HepG2 (cell line): ENCODE results near the gene BCAS3. TPM values are rescaled to one million over a fixed set of nuclear protein-coding genes. Genes with fewer than 3 reads are reported as not detected.

Source experiments
- ASH2L ChIP-seq: fragments of 300-600, 200-600 bp; sonication (generic); IDR thresholded peaks from 2 replicates; pipeline ENCODE4 v1.7.0; 2017; ENCODE audit warnings: low read depth, mild to moderate bottlenecking, moderate library complexity, mixed read lengths, low read length; ENCODE audit not compliant: insufficient read length
- HDAC1 ChIP-seq: sonication (generic); formaldehyde crosslinking; IDR thresholded peaks from 2 replicates; pipeline ENCODE4 v1.5.1; 2020; ENCODE audit warnings: mild to moderate bottlenecking, missing genetic modification reagents
- HIVEP1 ChIP-seq: sonication (generic); formaldehyde crosslinking; IDR thresholded peaks from 2 replicates; pipeline ENCODE4 v1.4.0; 2020; ENCODE audit warnings: mild to moderate bottlenecking, missing genetic modification reagents
- MEF2D ChIP-seq: sonication (generic); formaldehyde crosslinking; IDR thresholded peaks from 2 replicates; pipeline ENCODE4 v1.5.1; 2020; ENCODE audit warnings: mild to moderate bottlenecking, missing genetic modification reagents
- NCOA5 ChIP-seq: sonication (generic); formaldehyde crosslinking; IDR thresholded peaks from 2 replicates; pipeline ENCODE4 v1.4.0; 2020; ENCODE audit warnings: missing genetic modification reagents
- NR2C2 ChIP-seq: sonication (generic); formaldehyde crosslinking; IDR thresholded peaks from 2 replicates; pipeline ENCODE4 v1.4.0; 2020; ENCODE audit warnings: missing genetic modification reagents, mild to moderate bottlenecking, moderate library complexity, borderline replicate concordance
- TEAD2 ChIP-seq: sonication (generic); formaldehyde crosslinking; IDR thresholded peaks from 2 replicates; pipeline ENCODE4 v1.9.0; 2021; ENCODE audit warnings: missing genetic modification reagents
- ZC3H4 ChIP-seq: sonication (generic); formaldehyde crosslinking; IDR thresholded peaks from 2 replicates; pipeline ENCODE4 v1.4.0; 2020; ENCODE audit warnings: missing genetic modification reagents, borderline replicate concordance
- ZKSCAN8 ChIP-seq: IDR thresholded peaks from 2 replicates; pipeline ENCODE4 v1.6.1; 2016; ENCODE audit warnings: borderline replicate concordance, missing genetic modification reagents, missing compliant biosample characterization
- ZNF232 ChIP-seq: sonication (generic); formaldehyde crosslinking; IDR thresholded peaks from 2 replicates; pipeline ENCODE4 v1.4.0; 2020; ENCODE audit warnings: missing genetic modification reagents, borderline replicate concordance
- ZNF3 ChIP-seq: IDR thresholded peaks from 2 replicates; pipeline ENCODE4 v1.7.0; 2017; ENCODE audit warnings: inconsistent platforms
- ZNF749 ChIP-seq: sonication (generic); formaldehyde crosslinking; IDR thresholded peaks from 2 replicates; pipeline ENCODE4 v1.8.0; 2022; ENCODE audit warnings: mild to moderate bottlenecking, missing genetic modification reagents, moderate library complexity, borderline replicate concordance
- ZSCAN12 ChIP-seq: sonication (generic); formaldehyde crosslinking; IDR thresholded peaks from 2 replicates; pipeline ENCODE4 v1.9.0; 2021; ENCODE audit warnings: mild to moderate bottlenecking, missing genetic modification reagents
- polyA plus RNA-seq, 8 experiments: library from polyadenylated mRNA; depleted of rRNA in 3 of 8; stranded (reverse) in 7 of 8; unstranded in 1 of 8; fragments of >200 nt; fragmentation: Illumina TruSeq in 4 of 8; extraction: Trizol in 4 of 8; gene quantifications; 2 replicates each; pipeline versions ENCODE4 v1.2.1 to v1.2.3, GENCODE V29; 2011 to 2016; ENCODE audit warnings: low read depth in 4 of 8, missing spikeins in 1 of 8, mixed read lengths in 1 of 8; ENCODE audit not compliant: insufficient read depth in 1 of 8
- total RNA-seq, 5 experiments: library from RNA; depleted of rRNA; stranded (reverse); fragments of >200 nt; fragmentation: Illumina TruSeq; extraction: Trizol; gene quantifications; 2 replicates each; pipeline ENCODE4 v1.2.3, GENCODE V29; 2016; ENCODE audit warnings: low read depth in 1 of 5
- TF ChIP-seq, protein P1 (sequence below), 2 experiments: sonication (generic) in 1 of 2; formaldehyde crosslinking in 1 of 2; IDR thresholded peaks; 2 replicates each; pipeline versions ENCODE4 v1.6.1 to v1.9.0; 2014 to 2022; ENCODE audit warnings: antibody characterized with exemption in 1 of 2, borderline replicate concordance in 1 of 2, inconsistent platforms in 1 of 2, low read depth in 1 of 2, missing genetic modification reagents in 1 of 2
- TF ChIP-seq, protein P2 (sequence below): sonication (generic); formaldehyde crosslinking; IDR thresholded peaks from 2 replicates; pipeline ENCODE4 v1.4.0; 2020; ENCODE audit warnings: missing genetic modification reagents
- TF ChIP-seq, protein P3 (sequence below): sonication (generic); formaldehyde crosslinking; IDR thresholded peaks from 2 replicates; pipeline ENCODE4 v1.4.0; 2020; ENCODE audit warnings: missing genetic modification reagents, mild to moderate bottlenecking, borderline replicate concordance
- TF ChIP-seq, protein P4 (sequence below): sonication (generic); formaldehyde crosslinking; IDR thresholded peaks from 2 replicates; pipeline ENCODE4 v1.5.0; 2020; ENCODE audit warnings: missing genetic modification reagents

The BCAS3 gene
- total and polyA plus RNA-seq, 2 of the 13 experiments (the other 11 are each of a cell fraction or from before 2014, with no cell fraction given): 10.7 to 11.2 TPM

DNA sequence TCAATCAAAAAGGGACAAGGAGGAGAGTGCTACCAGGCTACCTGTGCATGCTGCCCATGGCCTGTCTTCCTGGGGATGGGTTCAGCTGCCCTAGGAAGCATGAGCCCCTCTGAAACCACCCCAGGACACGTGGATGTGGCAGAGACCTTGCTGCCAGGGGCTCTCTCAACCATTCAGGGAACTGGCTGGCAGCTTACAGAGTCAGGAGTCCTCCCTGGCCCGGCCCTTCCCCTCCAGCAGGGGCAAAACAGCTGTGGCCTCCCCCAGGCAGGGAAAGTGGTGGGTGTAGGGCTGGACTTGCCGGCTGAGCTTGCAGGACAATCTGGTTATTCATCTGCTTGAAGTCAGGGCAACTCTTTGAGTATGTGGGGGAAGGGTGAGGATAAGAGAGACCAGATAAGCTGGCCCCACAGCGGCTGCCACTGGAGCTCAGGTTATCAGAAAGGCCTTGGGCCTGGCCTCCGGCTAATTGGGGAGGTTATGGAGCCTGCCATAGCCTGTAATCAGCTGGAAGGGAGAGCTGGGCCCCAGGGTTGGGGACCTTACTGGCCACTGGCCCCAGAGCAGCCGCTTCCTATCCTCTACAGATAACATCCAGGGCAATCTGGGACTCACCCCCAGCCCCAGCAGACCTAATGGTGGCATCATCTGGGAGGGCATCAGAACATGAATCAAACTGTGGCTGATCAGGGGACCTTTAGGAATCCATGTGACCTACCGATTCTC is 716.4 kb downstream of the BCAS3 start (continued):
- TF ChIP-seq, protein P1, sequence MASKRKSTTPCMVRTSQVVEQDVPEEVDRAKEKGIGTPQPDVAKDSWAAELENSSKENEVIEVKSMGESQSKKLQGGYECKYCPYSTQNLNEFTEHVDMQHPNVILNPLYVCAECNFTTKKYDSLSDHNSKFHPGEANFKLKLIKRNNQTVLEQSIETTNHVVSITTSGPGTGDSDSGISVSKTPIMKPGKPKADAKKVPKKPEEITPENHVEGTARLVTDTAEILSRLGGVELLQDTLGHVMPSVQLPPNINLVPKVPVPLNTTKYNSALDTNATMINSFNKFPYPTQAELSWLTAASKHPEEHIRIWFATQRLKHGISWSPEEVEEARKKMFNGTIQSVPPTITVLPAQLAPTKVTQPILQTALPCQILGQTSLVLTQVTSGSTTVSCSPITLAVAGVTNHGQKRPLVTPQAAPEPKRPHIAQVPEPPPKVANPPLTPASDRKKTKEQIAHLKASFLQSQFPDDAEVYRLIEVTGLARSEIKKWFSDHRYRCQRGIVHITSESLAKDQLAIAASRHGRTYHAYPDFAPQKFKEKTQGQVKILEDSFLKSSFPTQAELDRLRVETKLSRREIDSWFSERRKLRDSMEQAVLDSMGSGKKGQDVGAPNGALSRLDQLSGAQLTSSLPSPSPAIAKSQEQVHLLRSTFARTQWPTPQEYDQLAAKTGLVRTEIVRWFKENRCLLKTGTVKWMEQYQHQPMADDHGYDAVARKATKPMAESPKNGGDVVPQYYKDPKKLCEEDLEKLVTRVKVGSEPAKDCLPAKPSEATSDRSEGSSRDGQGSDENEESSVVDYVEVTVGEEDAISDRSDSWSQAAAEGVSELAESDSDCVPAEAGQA (IDR thresholded peaks at IDR 0.05; ENCODE audit: low read depth): no peak
- TF ChIP-seq, protein P1 (CRISPR knock-in tag; IDR thresholded peaks at IDR 0.05; ENCODE audit: borderline replicate concordance): no peak
- TF ChIP-seq ZC3H4: no peak
- TF ChIP-seq ZNF749 (CRISPR knock-in tag): no peak
- no peak for TF ChIP-seq NR2C2 (CRISPR knock-in tag)
- TF ChIP-seq ZNF3 (CRISPR knock-in tag): no peak
- peak; percentile 47; the same call in 1 of the 2 replicates for TF ChIP-seq ZNF232 (CRISPR knock-in tag)
- no peak for TF ChIP-seq TEAD2 (CRISPR knock-in tag)
- TF ChIP-seq HDAC1 (CRISPR knock-in tag): peak; percentile 61; the same call in 1 of the 2 replicates
- peak; percentile 67; the same call in 1 of the 2 replicates for TF ChIP-seq HIVEP1
- TF ChIP-seq ASH2L: peak; percentile 48
- TF ChIP-seq MEF2D (CRISPR knock-in tag): no peak
- TF ChIP-seq, protein P2, sequence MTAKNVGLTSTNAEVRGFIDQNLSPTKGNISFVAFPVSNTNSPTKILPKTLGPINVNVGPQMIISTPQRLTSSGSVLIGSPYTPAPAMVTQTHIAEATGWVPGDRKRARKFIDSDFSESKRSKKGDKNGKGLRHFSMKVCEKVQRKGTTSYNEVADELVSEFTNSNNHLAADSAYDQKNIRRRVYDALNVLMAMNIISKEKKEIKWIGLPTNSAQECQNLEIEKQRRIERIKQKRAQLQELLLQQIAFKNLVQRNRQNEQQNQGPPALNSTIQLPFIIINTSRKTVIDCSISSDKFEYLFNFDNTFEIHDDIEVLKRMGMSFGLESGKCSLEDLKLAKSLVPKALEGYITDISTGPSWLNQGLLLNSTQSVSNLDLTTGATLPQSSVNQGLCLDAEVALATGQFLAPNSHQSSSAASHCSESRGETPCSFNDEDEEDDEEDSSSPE (CRISPR knock-in tag): no peak
- TF ChIP-seq, protein P3, sequence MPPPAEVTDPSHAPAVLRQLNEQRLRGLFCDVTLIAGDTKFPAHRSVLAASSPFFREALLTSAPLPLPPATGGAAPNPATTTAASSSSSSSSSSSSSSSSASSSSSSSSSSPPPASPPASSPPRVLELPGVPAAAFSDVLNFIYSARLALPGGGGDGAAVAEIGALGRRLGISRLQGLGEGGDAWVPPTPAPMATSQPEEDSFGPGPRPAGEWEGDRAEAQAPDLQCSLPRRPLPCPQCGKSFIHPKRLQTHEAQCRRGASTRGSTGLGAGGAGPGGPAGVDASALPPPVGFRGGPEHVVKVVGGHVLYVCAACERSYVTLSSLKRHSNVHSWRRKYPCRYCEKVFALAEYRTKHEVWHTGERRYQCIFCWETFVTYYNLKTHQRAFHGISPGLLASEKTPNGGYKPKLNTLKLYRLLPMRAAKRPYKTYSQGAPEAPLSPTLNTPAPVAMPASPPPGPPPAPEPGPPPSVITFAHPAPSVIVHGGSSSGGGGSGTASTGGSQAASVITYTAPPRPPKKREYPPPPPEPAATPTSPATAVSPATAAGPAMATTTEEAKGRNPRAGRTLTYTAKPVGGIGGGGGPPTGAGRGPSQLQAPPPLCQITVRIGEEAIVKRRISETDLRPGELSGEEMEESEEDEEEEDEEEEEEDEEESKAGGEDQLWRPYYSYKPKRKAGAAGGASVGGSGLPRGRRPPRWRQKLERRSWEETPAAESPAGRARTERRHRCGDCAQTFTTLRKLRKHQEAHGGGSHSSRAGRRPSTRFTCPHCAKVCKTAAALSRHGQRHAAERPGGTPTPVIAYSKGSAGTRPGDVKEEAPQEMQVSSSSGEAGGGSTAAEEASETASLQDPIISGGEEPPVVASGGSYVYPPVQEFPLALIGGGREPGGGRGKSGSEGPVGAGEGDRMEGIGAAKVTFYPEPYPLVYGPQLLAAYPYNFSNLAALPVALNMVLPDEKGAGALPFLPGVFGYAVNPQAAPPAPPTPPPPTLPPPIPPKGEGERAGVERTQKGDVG (CRISPR knock-in tag): no peak; the same call in 1 of the 2 replicates
- TF ChIP-seq NCOA5 (CRISPR knock-in tag): no peak
- no peak for TF ChIP-seq ZSCAN12 (CRISPR knock-in tag)
- TF ChIP-seq ZKSCAN8 (CRISPR knock-in tag): peak; percentile 49; the same call in 1 of the 2 replicates
- TF ChIP-seq, protein P4, sequence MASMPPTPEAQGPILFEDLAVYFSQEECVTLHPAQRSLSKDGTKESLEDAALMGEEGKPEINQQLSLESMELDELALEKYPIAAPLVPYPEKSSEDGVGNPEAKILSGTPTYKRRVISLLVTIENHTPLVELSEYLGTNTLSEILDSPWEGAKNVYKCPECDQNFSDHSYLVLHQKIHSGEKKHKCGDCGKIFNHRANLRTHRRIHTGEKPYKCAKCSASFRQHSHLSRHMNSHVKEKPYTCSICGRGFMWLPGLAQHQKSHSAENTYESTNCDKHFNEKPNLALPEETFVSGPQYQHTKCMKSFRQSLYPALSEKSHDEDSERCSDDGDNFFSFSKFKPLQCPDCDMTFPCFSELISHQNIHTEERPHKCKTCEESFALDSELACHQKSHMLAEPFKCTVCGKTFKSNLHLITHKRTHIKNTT (CRISPR knock-in tag): no peak
